Ovary (tissue), 3 donors: ENCODE measurements around the gene IL21.

ENCODE experiments used
- CTCF ChIP-seq, 3 donors: fragments of 450-650 bp in 2 of 3; fragments of 200-600 bp in 1 of 3; IDR thresholded peaks; one replicate each; pipeline versions ENCODE4 v1.5.1 to v1.8.0; 2016 to 2022; ENCODE audit warnings: antibody characterized with exemption in 3 of 3, mild to moderate bottlenecking in 1 of 3
- EP300 ChIP-seq: sonication (generic); formaldehyde crosslinking; IDR thresholded peaks from one replicate; pipeline ENCODE4 v1.6.1; 2017; ENCODE audit warnings: antibody characterized with exemption
- POLR2A ChIP-seq: fragments of 450-650 bp; IDR thresholded peaks from one replicate; pipeline ENCODE4 v1.6.1; 2017; ENCODE audit warnings: antibody characterized with exemption, mild to moderate bottlenecking, moderate library complexity
- donor health status: DM: no; HTN: no; CAD: no.

GRCh38 chr4:122658377-122658776 is 37.5 kb upstream of the IL21 start:
- no peak for TF ChIP-seq CTCF (IDR thresholded peaks at IDR 0.05)
- TF ChIP-seq POLR2A = no peak
- no peak for TF ChIP-seq EP300
